NAMALWA (cell line): ENCODE data around the gene ATP11A.
"Not testable (repeated sequence)": the region's sequence is repeated elsewhere in the genome, so short reads cannot be mapped to it uniquely, and the experiment has no call there.

Source experiments
- DNase-seq: peaks from one replicate; pipeline ENCODE4 v3.0.0-alpha.2; 2015; ENCODE audit warnings: low spot score

Gene ATP11A

GRCh38 chr13:112881656-112882554 is 192.1 kb downstream of the ATP11A start:
- DNase-seq = no peak

GRCh38 chr13:112882555-112883024 is 192.8 kb downstream of the ATP11A start:
- no peak for DNase-seq

- no peak for DNase-seq
Observed at GRCh38 chr13:112883241-112883945, 193.6 kb downstream of the ATP11A start.

- DNase-seq = not testable (repeated sequence)
Observed at GRCh38 chr13:112884700-112885099, 194.9 kb downstream of the ATP11A start.

GRCh38 chr13:112885242-112885781 is 195.5 kb downstream of the ATP11A start:
- DNase-seq = no peak

- no peak for DNase-seq
Observed at GRCh38 chr13:112885782-112886268, 196.0 kb downstream of the ATP11A start.

- DNase-seq = no peak
Observed at GRCh38 chr13:112887151-112887550, 197.3 kb downstream of the ATP11A start.

GRCh38 chr13:112887557-112887991 is 197.7 kb downstream of the ATP11A start:
- DNase-seq = no peak

GRCh38 chr13:112888238-112889111 is 198.6 kb downstream of the ATP11A start:
- DNase-seq = no peak

GRCh38 chr13:112889351-112890290 is 199.8 kb downstream of the ATP11A start:
- DNase-seq = no peak

- no peak for DNase-seq
Observed at GRCh38 chr13:112890316-112891145, 200.7 kb downstream of the ATP11A start.

GRCh38 chr13:112891477-112892401 is 201.9 kb downstream of the ATP11A start:
- no peak for DNase-seq

- peak; percentile 33 for DNase-seq
Observed at GRCh38 chr13:112892426-112893206, 202.8 kb downstream of the ATP11A start.

- no peak for DNase-seq
Observed at GRCh38 chr13:112893207-112893569, 203.3 kb downstream of the ATP11A start.

- peak; percentile 77 for DNase-seq
Observed at GRCh38 chr13:112893570-112894422, 204.0 kb downstream of the ATP11A start.

- no peak for DNase-seq
Observed at GRCh38 chr13:112894423-112894672, 204.5 kb downstream of the ATP11A start.
